ENCODE measurements around the gene NLGN2. TPM values are rescaled to one million over a fixed set of nuclear protein-coding genes. Genes with fewer than 3 reads are reported as not detected.
A peak's percentile ranks its signal among the peaks of the same experiment; 100 is the strongest.

Gene NLGN2
- total RNA-seq, 1 donor from 2014 or later = 30.3 TPM

- Mint-ChIP-seq H3K36me3 (ENCODE audit: insufficient read depth) (no peaks in the 10 kb centered on the region), H3K4me3 (ENCODE audit: low read depth) (no peak overlapping the region), H3K27me3 (peaks cover 54% of the 10 kb centered on the region), H3K4me1 (ENCODE audit: low read depth) (peaks cover 29% of the 10 kb centered on the region), H3K27ac (peak overlapping the region; percentile 40), H3K9me3 (ENCODE audit: low read depth) (no peaks in the 10 kb centered on the region)
- no peak for DNase-seq (ENCODE audit: low spot score, unreplicated experiment)
- TF ChIP-seq, protein P1, sequence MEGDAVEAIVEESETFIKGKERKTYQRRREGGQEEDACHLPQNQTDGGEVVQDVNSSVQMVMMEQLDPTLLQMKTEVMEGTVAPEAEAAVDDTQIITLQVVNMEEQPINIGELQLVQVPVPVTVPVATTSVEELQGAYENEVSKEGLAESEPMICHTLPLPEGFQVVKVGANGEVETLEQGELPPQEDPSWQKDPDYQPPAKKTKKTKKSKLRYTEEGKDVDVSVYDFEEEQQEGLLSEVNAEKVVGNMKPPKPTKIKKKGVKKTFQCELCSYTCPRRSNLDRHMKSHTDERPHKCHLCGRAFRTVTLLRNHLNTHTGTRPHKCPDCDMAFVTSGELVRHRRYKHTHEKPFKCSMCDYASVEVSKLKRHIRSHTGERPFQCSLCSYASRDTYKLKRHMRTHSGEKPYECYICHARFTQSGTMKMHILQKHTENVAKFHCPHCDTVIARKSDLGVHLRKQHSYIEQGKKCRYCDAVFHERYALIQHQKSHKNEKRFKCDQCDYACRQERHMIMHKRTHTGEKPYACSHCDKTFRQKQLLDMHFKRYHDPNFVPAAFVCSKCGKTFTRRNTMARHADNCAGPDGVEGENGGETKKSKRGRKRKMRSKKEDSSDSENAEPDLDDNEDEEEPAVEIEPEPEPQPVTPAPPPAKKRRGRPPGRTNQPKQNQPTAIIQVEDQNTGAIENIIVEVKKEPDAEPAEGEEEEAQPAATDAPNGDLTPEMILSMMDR (IDR thresholded peaks at IDR 0.05; ENCODE audit: unreplicated experiment) = no peak
Measured at GRCh38 chr17:7442142-7442541, 34.5 kb downstream of the NLGN2 start.

- peaks cover 4% of the 10 kb centered on the region for H3K36me3 Mint-ChIP-seq (ENCODE audit: insufficient read depth)
- peaks cover 22% of the 10 kb centered on the region for H3K4me1 Mint-ChIP-seq (ENCODE audit: low read depth)
- H3K9me3 Mint-ChIP-seq (ENCODE audit: low read depth) = no peaks in the 10 kb centered on the region
- no peak for DNase-seq (ENCODE audit: low spot score, unreplicated experiment)
- H3K27ac Mint-ChIP-seq = no peak overlapping the region
- peaks cover 48% of the 10 kb centered on the region for H3K27me3 Mint-ChIP-seq
- TF ChIP-seq, protein P1 (IDR thresholded peaks at IDR 0.05; ENCODE audit: unreplicated experiment) = no peak
- no peak overlapping the region for H3K4me3 Mint-ChIP-seq (ENCODE audit: low read depth)
Measured at GRCh38 chr17:7443499-7444485, 36.1 kb downstream of the NLGN2 start.

GRCh38 chr17:7444682-7445618 lies 37.3 kb downstream of the NLGN2 start, which contains the start of gene CHRNB1:
TSS of gene CHRNB1 (plus strand) at chr17:7445061. CDS start at chr17:7445128, 67 bp downstream.
- Mint-ChIP-seq H3K36me3 (ENCODE audit: insufficient read depth) (peaks cover 5% of the 10 kb centered on the region), H3K4me1 (ENCODE audit: low read depth) (peaks cover 19% of the 10 kb centered on the region), H3K4me3 (ENCODE audit: low read depth) (peak within 1 kb of the TSS; percentile 84), H3K27ac (peak within 1 kb of the TSS; percentile 94), H3K27me3 (peaks cover 43% of the 10 kb centered on the region), H3K9me3 (ENCODE audit: low read depth) (no peaks in the 10 kb centered on the region)
- TF ChIP-seq, protein P1 (IDR thresholded peaks at IDR 0.05; ENCODE audit: unreplicated experiment) = peak; percentile 41
- peak; percentile 73 for DNase-seq (ENCODE audit: low spot score, unreplicated experiment)

- DNase-seq (ENCODE audit: low spot score, unreplicated experiment) = no peak
Measured at GRCh38 chr17:7445619-7445968, 37.9 kb downstream of the NLGN2 start.

More at GRCh38 chr17:7445619-7445968, 37.9 kb downstream of the NLGN2 start:
- Mint-ChIP-seq H3K9me3 (ENCODE audit: low read depth) (no peaks in the 10 kb centered on the region), H3K36me3 (ENCODE audit: insufficient read depth) (peaks cover 5% of the 10 kb centered on the region), H3K27ac (peak overlapping the region; percentile 94), H3K4me3 (ENCODE audit: low read depth) (peak overlapping the region; percentile 84), H3K4me1 (ENCODE audit: low read depth) (peaks cover 13% of the 10 kb centered on the region), H3K27me3 (peaks cover 39% of the 10 kb centered on the region)
- TF ChIP-seq, protein P1 (IDR thresholded peaks at IDR 0.05; ENCODE audit: unreplicated experiment) = no peak
